MM.1S (cell line): ENCODE data around the gene PRKCH.

Experiments used
- DNase-seq: peaks from one replicate; pipeline ENCODE4 v3.0.0-alpha.2; 2015
- H2AFZ ChIP-seq: fragments of 300-600 bp; sonication (generic); 2 replicates; pipeline ENCODE4 v1.6.0; 2016; ENCODE audit warnings: antibody characterized with exemption, low read length
- H3F3A ChIP-seq: fragments of 300-600 bp; sonication (generic); 2 replicates; pipeline ENCODE4 v1.6.1; 2016; ENCODE audit warnings: mild to moderate bottlenecking, antibody characterized with exemption, low read length, moderate library complexity, mixed read lengths; ENCODE audit not compliant: insufficient read depth
- H3K27ac ChIP-seq: fragments of 300-600 bp; sonication (generic); 2 replicates; pipeline ENCODE4 v1.5.1; 2016; ENCODE audit warnings: mild to moderate bottlenecking, low read length
- H3K27me3 ChIP-seq: fragments of 300-600 bp; sonication (generic); replicated peaks from 2 replicates; pipeline ENCODE4 v1.6.0; 2016; ENCODE audit warnings: low read length; ENCODE audit not compliant: insufficient read depth
- H3K36me3 ChIP-seq: fragments of 300-600 bp; sonication (generic); replicated peaks from 2 replicates; pipeline ENCODE4 v1.6.1; 2016; ENCODE audit warnings: mild to moderate bottlenecking, low read length, mixed read lengths; ENCODE audit not compliant: insufficient read depth
- H3K4me1 ChIP-seq: fragments of 300-600 bp; sonication (generic); 2 replicates; pipeline ENCODE4 v1.6.1; 2016; ENCODE audit warnings: low read length, mixed read lengths
- H3K4me2 ChIP-seq: fragments of 300-600 bp; sonication (generic); 2 replicates; pipeline ENCODE4 v1.6.0; 2016; ENCODE audit warnings: low read depth, low read length
- H3K4me3 ChIP-seq: fragments of 300-600 bp; sonication (generic); 2 replicates; pipeline ENCODE4 v1.5.1; 2016; ENCODE audit warnings: low read length, mixed read lengths
- H3K79me2 ChIP-seq: fragments of 300-600 bp; sonication (generic); 2 replicates; pipeline ENCODE4 v1.6.1; 2016; ENCODE audit warnings: mixed run types, low read length, mixed read lengths
- H3K9ac ChIP-seq: fragments of 300-600 bp; sonication (generic); 2 replicates; pipeline ENCODE4 v1.6.1; 2016; ENCODE audit warnings: low read length, mixed read lengths
- H3K9me2 ChIP-seq: fragments of 300-600 bp; sonication (generic); replicated peaks from 2 replicates; pipeline ENCODE4 v1.6.1; 2016; ENCODE audit warnings: mild to moderate bottlenecking, low read length, mixed read lengths; ENCODE audit not compliant: insufficient read depth
- H3K9me3 ChIP-seq: fragments of 300-600 bp; sonication (generic); replicated peaks from 2 replicates; pipeline ENCODE4 v1.6.1; 2016; ENCODE audit warnings: mild to moderate bottlenecking, low read length, mixed read lengths; ENCODE audit not compliant: insufficient read depth
- H4K20me1 ChIP-seq: fragments of 300-600 bp; sonication (generic); 2 replicates; pipeline ENCODE4 v1.6.1; 2016; ENCODE audit warnings: mild to moderate bottlenecking, low read length, moderate library complexity, mixed read lengths; ENCODE audit not compliant: insufficient read depth
- EZH2 ChIP-seq: fragments of 300-600 bp; sonication (generic); optimal IDR thresholded peaks from 2 replicates; pipeline ENCODE3; 2017; ENCODE audit warnings: low read depth, mild to moderate bottlenecking, antibody characterized with exemption, low read length, mixed read lengths
- EZH2phosphoT487 ChIP-seq: fragments of 300-600 bp; sonication (generic); IDR thresholded peaks from 2 replicates; pipeline ENCODE4 v1.6.1; 2018; ENCODE audit warnings: antibody characterized with exemption, low read length
- TF ChIP-seq, protein P1 (sequence below): fragments of 300-600 bp; sonication (generic); IDR thresholded peaks from 2 replicates; pipeline ENCODE4 v1.5.1; 2016; ENCODE audit warnings: antibody characterized with exemption, low read length, mixed read lengths

Gene PRKCH

DNA sequence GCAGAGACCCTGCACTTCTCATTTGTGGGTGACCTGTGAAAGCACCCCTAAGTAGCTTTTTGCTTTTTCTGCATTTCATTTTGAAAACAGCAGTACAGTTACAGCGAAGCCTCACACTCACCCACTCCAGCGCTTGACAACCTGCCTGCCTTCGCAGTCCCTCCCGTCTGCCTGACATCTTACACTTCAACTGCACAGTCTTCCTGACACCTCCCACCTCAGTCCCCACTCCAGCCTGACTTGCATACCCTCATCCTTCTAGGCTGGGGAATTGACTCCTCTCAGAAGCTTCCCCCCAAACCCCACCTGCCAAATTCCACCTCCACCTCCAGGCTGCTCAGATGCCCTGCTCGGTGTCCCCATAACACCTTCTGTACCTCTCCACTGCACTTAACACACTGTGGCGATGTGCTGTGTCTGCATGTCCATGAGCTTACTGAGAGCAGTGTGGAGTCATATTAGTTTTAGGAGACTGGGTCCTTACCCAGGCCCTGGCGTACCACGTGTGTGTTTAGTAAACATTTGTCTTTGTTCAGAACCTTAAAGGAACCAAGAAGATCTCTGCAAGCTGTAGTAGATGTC, 159.4 kb downstream of the PRKCH start:
- Histone ChIP-seq H3K4me2 (peak overlapping the region; percentile 78; the same call in 1 of the 2 replicates), H3K4me1 (peaks cover 39% of the 10 kb centered on the region)

DNA sequence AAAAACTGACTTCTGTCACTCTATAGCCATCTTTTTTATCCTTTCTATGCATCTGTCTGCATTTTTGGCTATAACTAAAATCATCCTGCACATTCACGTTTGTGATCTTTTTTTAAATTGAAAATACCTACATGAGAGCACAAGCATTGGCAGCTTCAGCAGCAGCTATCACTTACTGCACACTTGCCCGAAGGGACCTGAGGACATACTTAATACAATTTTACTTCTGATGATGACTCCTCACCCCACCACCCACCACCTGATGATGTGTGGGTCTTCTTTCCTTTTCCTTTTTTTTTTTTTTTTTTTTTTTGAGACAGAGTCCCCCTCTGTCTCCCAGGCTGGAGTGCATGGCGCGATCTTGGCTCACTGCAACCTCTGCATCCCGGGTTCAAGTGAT, 160.3 kb downstream of the PRKCH start:
- H3K4me1 ChIP-seq = peaks cover 39% of the 10 kb centered on the region
- no peak for TF ChIP-seq EZH2phosphoT487
- TF ChIP-seq EZH2 = no peak
- TF ChIP-seq, protein P1, sequence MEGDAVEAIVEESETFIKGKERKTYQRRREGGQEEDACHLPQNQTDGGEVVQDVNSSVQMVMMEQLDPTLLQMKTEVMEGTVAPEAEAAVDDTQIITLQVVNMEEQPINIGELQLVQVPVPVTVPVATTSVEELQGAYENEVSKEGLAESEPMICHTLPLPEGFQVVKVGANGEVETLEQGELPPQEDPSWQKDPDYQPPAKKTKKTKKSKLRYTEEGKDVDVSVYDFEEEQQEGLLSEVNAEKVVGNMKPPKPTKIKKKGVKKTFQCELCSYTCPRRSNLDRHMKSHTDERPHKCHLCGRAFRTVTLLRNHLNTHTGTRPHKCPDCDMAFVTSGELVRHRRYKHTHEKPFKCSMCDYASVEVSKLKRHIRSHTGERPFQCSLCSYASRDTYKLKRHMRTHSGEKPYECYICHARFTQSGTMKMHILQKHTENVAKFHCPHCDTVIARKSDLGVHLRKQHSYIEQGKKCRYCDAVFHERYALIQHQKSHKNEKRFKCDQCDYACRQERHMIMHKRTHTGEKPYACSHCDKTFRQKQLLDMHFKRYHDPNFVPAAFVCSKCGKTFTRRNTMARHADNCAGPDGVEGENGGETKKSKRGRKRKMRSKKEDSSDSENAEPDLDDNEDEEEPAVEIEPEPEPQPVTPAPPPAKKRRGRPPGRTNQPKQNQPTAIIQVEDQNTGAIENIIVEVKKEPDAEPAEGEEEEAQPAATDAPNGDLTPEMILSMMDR = no peak
- no peak for DNase-seq
- no peak overlapping the region for H3K9ac ChIP-seq
- H4K20me1 ChIP-seq = no peaks in the 10 kb centered on the region
- H3K9me3 ChIP-seq = no peaks in the 10 kb centered on the region
- H3K4me2 ChIP-seq = no peak overlapping the region
- no peaks in the 10 kb centered on the region for H3K36me3 ChIP-seq
- H3F3A ChIP-seq = peaks cover 27% of the 10 kb centered on the region
- no peaks in the 10 kb centered on the region for H3K79me2 ChIP-seq
- H3K9me2 ChIP-seq = no peaks in the 10 kb centered on the region
- no peak overlapping the region for H3K4me3 ChIP-seq
- H3K27me3 ChIP-seq = no peaks in the 10 kb centered on the region
- no peak overlapping the region for H3K27ac ChIP-seq
- no peak overlapping the region for H2AFZ ChIP-seq

More for the DNA sequence above, 159.4 kb downstream of the PRKCH start:
- Histone ChIP-seq H3K9me3 (no peaks in the 10 kb centered on the region), H3K9ac (no peak overlapping the region), H3K27me3 (no peaks in the 10 kb centered on the region), H3K79me2 (no peaks in the 10 kb centered on the region), H3F3A (peaks cover 27% of the 10 kb centered on the region), H3K9me2 (no peaks in the 10 kb centered on the region), H3K36me3 (no peaks in the 10 kb centered on the region), H3K4me3 (no peak overlapping the region), H4K20me1 (no peaks in the 10 kb centered on the region), H3K27ac (peak overlapping the region; percentile 78; the same call in 1 of the 2 replicates), H2AFZ (no peak overlapping the region)
- no peak for DNase-seq
- TF ChIP-seq EZH2phosphoT487 (no peak), EZH2 (no peak)
- TF ChIP-seq, protein P1 = no peak

DNA sequence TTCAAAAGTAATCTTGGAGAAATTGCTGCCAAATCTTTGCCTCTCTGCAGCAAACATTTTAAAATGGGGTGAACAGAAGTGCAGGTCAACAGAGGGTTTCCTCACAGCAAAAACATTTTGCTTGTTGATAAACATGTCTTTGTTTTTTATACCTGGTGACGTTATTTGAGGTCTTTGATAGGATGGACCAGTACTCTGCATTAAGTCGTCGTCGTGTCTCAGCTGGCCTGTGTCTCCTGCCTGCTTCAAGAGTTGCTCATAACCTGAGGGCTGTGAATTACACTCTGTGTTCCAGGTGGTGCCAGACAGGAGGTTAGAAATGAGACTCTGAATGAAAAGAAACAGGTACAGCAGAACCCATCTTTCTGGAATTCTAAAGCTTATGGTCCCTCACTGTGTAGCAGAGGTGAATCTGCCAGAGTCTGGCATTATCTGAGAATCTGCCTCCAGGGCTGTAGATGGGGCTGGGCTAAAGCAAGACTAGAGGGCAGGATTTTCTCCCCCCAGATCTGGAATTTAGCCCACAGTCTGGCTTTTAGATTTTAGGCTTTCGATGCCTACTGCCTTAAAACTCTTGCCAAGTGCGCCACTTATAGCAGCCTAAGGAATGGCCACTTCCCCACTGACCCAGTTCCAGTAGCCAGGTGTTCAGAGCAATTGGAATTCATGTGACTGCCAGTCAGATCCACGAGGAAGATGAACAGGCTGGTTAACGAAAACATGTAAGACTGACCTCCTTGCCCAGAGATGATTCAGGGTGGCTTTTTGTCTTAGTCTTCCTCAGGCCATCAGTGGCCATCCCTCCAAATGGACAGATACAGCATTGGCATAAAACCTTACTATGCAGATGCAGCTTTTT, 161.2 kb downstream of the PRKCH start:
- Histone ChIP-seq H3K4me3 (no peak overlapping the region), H3K9me2 (no peaks in the 10 kb centered on the region), H3F3A (peaks cover 27% of the 10 kb centered on the region), H3K9ac (no peak overlapping the region), H3K4me2 (no peak overlapping the region), H3K79me2 (no peaks in the 10 kb centered on the region), H3K36me3 (no peaks in the 10 kb centered on the region), H3K27me3 (no peaks in the 10 kb centered on the region), H3K4me1 (peaks cover 32% of the 10 kb centered on the region), H2AFZ (no peak overlapping the region), H3K9me3 (no peaks in the 10 kb centered on the region), H3K27ac (no peak overlapping the region), H4K20me1 (no peaks in the 10 kb centered on the region)
- no peak for DNase-seq
- TF ChIP-seq EZH2 (no peak), EZH2phosphoT487 (no peak)
- TF ChIP-seq, protein P1 = no peak
